Right lobe of liver (tissue), 6 donors: ENCODE measurements around the gene UNC80. TPM values are rescaled to one million over a fixed set of nuclear protein-coding genes. Genes with fewer than 3 reads are reported as not detected.

ENCODE experiments used
- ATAC-seq, 4 donors: fragments of 200-7000 bp; cut with Tn5 transposase; one replicate each; pipeline ENCODE4 v1.9.1; 2020; ENCODE audit warnings: mild to moderate bottlenecking in 4 of 4, moderate library complexity in 4 of 4
- DNase-seq, 3 donors: peaks; one replicate each; pipeline ENCODE4 v3.0.0-alpha.2; 2020
- H3K27ac ChIP-seq, 3 donors: fragments of 200-600 bp; one replicate each; pipeline ENCODE4 v1.8.0; 2022
- H3K27me3 ChIP-seq, 2 donors: fragments of 200-600 bp; one replicate each; pipeline ENCODE4 v1.8.0; 2022
- H3K36me3 ChIP-seq, 4 donors: fragments of 200-600 bp; sonication (generic) in 1 of 4; one replicate each; pipeline versions ENCODE4 v1.5.1 to v1.8.0; 2017 to 2022; ENCODE audit warnings: control low read depth in 1 of 4
- H3K4me1 ChIP-seq, 4 donors: fragments of 200-600 bp; sonication (generic) in 1 of 4; one replicate each; pipeline versions ENCODE4 v1.5.1 to v1.8.0; 2017 to 2022; ENCODE audit warnings: control low read depth in 1 of 4
- H3K4me3 ChIP-seq, 3 donors: fragments of 200-600 bp; one replicate each; pipeline ENCODE4 v1.8.0; 2022
- H3K9me3 ChIP-seq, 4 donors: fragments of 200-600 bp; sonication (generic) in 1 of 4; one replicate each; pipeline versions ENCODE4 v1.5.1 to v1.8.0; 2017 to 2022; ENCODE audit warnings: control low read depth in 1 of 4
- POLR2A ChIP-seq: fragments of 450-650 bp; IDR thresholded peaks from one replicate; pipeline ENCODE4 v1.6.1; 2017; ENCODE audit warnings: antibody characterized with exemption, mild to moderate bottlenecking
- WGBS: methylation state at CpG from one replicate; pipeline ENCODE4 v1.1.6; 2018; ENCODE audit warnings: low coverage, low lambda C conversion rate; ENCODE audit not compliant: insufficient coverage; ENCODE audit errors: missing lambda C conversion rate; 5-methylcytosine and 5-hydroxymethylcytosine counted together
- intact Hi-C, 2 donors: fragments of 100-400 bp; cut with DNase I; formaldehyde crosslinking; loops; one replicate each; pipeline versions ENCODE4 v1.11.2 to v1.14.1; 2022
- total RNA-seq, 6 experiments: library from RNA; depleted of rRNA in 2 of 6; stranded (reverse); fragments of >200 nt in 2 of 6; fragmentation: NEBNext Ultra II Directional in 3 of 6; extraction: Animal tissue kit (Norgen Biotek cat#: 25700) in 3 of 6; gene quantifications; one replicate each; pipeline versions ENCODE4 v1.1.0 to v1.2.4, GENCODE V29; 2016 to 2023
- TF ChIP-seq, protein P1 (sequence below), 4 donors: fragments of 200-600 bp in 3 of 4; fragments of 450-650 bp in 1 of 4; IDR thresholded peaks; one replicate each; pipeline versions ENCODE4 v1.5.1 to v1.8.0; 2016 to 2022; ENCODE audit warnings: antibody characterized with exemption in 4 of 4, mild to moderate bottlenecking in 2 of 4
- donor health status: DM: no; HTN: yes; CAD: no.
- donor health status: DM: no; HTN: no; CAD: no.
- donor health status: DM: no; HTN: no; CAD: no.
- donor health status: DM: no; HTN: yes; CAD: no.
- donor health status: DM: no; HTN: yes; CAD: no.

UNC80 gene
- total RNA-seq, 6 experiments from 2014 or later: 0.19 TPM; not detected in 5

DNA sequence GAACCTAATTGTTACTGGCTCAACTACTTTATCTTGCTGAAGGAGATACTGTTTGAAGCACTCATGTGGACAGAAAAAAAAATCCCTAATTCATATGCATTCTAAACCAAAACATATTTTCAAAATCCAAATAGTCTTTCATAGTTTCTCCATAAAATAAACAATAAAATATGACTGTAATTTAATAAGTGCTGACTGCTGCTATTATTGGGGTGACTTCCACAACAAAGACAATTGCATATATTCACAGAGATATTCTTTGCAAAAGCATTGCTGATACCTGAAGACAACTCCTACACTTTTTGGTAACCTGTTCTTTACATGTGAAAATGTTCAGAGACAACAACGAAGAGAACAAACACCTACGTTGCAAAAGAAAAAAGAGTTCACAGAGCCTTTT, 157.7 kb downstream of the UNC80 start:
- Histone ChIP-seq H3K27ac (no peak overlapping the region), H3K27me3 (no peaks in the 10 kb centered on the region), H3K4me3 (no peak overlapping the region), H3K4me1 (no peaks in the 10 kb centered on the region), H3K36me3 (no peaks in the 10 kb centered on the region), H3K9me3 (no peaks in the 10 kb centered on the region)
- ATAC-seq (no peak), DNase-seq (no peak)
- intact Hi-C loops: no loop called here
- 37% methylated on average over 2 of the region's 2 CpGs for WGBS
- TF ChIP-seq, protein P1, sequence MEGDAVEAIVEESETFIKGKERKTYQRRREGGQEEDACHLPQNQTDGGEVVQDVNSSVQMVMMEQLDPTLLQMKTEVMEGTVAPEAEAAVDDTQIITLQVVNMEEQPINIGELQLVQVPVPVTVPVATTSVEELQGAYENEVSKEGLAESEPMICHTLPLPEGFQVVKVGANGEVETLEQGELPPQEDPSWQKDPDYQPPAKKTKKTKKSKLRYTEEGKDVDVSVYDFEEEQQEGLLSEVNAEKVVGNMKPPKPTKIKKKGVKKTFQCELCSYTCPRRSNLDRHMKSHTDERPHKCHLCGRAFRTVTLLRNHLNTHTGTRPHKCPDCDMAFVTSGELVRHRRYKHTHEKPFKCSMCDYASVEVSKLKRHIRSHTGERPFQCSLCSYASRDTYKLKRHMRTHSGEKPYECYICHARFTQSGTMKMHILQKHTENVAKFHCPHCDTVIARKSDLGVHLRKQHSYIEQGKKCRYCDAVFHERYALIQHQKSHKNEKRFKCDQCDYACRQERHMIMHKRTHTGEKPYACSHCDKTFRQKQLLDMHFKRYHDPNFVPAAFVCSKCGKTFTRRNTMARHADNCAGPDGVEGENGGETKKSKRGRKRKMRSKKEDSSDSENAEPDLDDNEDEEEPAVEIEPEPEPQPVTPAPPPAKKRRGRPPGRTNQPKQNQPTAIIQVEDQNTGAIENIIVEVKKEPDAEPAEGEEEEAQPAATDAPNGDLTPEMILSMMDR (IDR thresholded peaks at IDR 0.05): no peak
- TF ChIP-seq POLR2A: no peak

DNA sequence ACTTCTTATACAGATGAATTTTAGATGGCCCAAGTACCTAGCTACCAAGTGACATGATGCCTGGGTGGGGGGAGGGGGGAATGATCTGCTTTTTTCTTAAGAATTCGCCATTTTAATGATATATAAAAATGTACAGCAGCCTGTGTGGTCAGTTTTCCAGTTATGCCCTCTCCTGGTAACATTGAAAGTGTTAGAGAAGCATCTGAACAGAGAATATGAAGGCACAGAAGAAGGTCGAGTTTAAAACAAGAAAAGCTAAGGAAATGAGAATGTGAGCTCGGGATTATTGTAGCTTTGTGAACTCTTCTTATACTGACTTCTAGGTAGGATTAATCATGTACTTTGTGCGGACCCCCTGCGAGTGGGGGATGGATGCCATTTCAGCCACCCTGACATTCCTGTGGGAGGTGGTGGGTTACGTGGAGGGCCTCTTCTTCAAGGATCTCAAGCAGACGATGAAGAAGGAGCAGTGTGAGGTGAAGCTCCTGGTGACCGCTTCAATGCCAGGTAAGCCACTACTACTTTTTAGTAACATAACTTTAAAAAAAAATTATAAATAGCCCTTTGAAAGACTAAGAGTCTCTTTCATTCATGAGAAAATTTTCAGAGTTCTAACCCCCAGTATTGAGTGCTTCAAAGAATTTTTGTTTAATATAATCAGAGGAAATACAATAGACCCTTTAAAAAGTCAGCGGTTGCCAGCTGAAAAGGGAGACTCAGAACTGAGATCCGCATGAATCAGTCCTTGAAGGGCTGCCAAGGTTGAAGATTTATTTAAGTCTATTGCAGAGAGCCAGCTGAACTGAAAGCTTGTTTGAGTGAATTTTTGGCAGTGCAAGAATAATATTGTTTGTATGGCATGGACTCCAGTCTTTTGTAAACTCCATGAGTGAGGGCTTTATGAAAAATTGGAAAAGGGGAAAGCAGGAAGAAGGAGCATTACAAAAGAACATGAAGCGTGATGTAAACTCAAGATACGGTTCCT, 162.2 kb downstream of the UNC80 start:
- DNase-seq: no peak
- intact Hi-C loops: no loop called here
- Histone ChIP-seq H3K36me3 (no peaks in the 10 kb centered on the region), H3K4me3 (no peak overlapping the region), H3K27ac (no peak overlapping the region), H3K4me1 (no peaks in the 10 kb centered on the region), H3K27me3 (no peaks in the 10 kb centered on the region), H3K9me3 (no peaks in the 10 kb centered on the region)
- peak in 3 of 4 donors; percentile 39 to 56 (median 42) for ATAC-seq
- 47% methylated on average over 9 of the region's 12 CpGs for WGBS
- TF ChIP-seq, protein P1 (IDR thresholded peaks at IDR 0.05): no peak
- no peak for TF ChIP-seq POLR2A

DNA sequence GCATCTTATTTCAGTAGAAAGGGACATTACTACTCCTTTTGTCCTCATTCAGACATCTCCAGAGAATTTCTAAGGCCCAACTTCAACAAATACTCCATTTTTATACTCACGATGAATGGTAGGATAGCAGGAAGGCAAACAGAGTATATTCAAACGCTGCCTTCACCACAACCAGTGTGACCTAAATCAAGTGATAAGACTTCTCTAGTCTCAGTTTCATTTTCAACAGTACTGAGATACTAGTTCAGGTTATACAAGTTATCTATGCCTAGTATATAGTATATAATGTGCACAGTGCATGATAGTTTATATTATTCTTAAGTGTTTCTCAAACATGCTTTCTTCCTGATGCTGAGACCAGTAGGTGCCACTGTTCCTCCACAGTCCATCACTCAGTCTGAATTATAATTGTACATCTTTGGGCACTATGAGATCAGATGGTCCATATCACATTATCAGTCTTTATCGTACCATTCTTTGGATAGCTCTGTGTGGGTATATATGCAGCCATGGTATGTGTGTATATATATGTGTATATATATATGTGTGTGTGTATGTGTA, 164.6 kb downstream of the UNC80 start:
- Histone ChIP-seq H3K4me3 (no peak overlapping the region), H3K4me1 (no peaks in the 10 kb centered on the region), H3K9me3 (no peaks in the 10 kb centered on the region), H3K27me3 (no peaks in the 10 kb centered on the region), H3K36me3 (no peaks in the 10 kb centered on the region), H3K27ac (no peak overlapping the region)
- ATAC-seq: no peak
- no peak for DNase-seq
- no peak for TF ChIP-seq POLR2A
- intact Hi-C loops: no loop called here
- 61% methylated on average over 3 of the region's 3 CpGs for WGBS

DNA sequence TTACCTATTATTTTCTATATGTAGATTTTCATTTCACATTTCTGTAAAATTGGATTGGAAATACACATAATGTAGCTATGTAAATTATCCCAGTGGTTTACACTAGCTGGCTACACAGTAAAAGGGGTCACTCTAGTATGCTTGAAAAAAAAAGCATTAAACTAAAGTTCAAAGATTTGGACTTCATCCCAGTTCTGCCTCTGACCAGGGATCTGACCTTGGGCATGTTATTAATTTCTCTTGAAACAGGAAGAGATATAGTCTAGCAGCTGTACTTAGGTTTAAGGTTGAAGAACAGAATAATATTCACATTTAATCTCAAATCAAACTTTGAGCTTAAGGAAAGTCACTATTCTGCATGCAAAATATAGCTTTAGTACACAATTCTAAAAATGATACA, 166.3 kb downstream of the UNC80 start:
- H3K4me3 ChIP-seq: no peak overlapping the region
- intact Hi-C loops: no loop called here
- no peak overlapping the region for H3K27ac ChIP-seq
- ATAC-seq: peak in 1 of 4 donors; percentile 36
- no peaks in the 10 kb centered on the region for H3K4me1 ChIP-seq
- no peaks in the 10 kb centered on the region for H3K9me3 ChIP-seq
- TF ChIP-seq, protein P1 (IDR thresholded peaks at IDR 0.05): no peak
- no peak for TF ChIP-seq POLR2A
- no peaks in the 10 kb centered on the region for H3K27me3 ChIP-seq
- no peak for DNase-seq
- no peaks in the 10 kb centered on the region for H3K36me3 ChIP-seq

DNA sequence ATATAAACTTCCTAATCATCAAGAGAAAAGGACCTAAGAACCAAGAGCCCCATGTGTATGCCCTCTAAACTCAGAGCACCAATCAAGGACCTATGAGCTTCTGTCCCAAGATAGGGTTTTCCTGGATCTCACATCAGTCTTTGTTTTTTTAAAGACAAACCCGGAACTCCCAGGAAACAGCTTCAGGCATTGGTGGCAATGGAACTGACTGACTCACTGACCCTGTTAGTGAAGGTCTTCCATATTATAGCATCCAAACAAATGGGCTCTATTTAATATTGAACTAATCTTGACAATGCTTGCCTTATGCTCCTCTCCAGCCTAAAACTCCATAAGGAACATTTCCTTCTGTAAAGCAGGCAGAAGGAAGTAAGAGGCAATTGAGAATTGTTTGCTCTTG, 167.3 kb downstream of the UNC80 start:
- Histone ChIP-seq H3K4me1 (no peaks in the 10 kb centered on the region), H3K36me3 (no peaks in the 10 kb centered on the region), H3K4me3 (no peak overlapping the region), H3K27ac (no peak overlapping the region), H3K9me3 (no peaks in the 10 kb centered on the region), H3K27me3 (no peaks in the 10 kb centered on the region)
- intact Hi-C loops: no loop called here
- 56% methylated on average over 1 of the region's 1 CpG for WGBS
- TF ChIP-seq, protein P1 (IDR thresholded peaks at IDR 0.05): no peak
- no peak for TF ChIP-seq POLR2A
- DNase-seq (no peak), ATAC-seq (no peak)
